Muscle layer of colon (tissue), 2 donors: ENCODE results near the gene PGPEP1.
A peak's percentile ranks its signal among the peaks of the same experiment; 100 is the strongest.

Source experiments
- H3K27ac ChIP-seq: one replicate; pipeline ENCODE4 v1.7.0; 2013; ENCODE audit warnings: low read depth, mild to moderate bottlenecking, low read length, moderate library complexity
- H3K27me3 ChIP-seq, 2 donors: one replicate each; pipeline ENCODE4 v1.7.0; 2013; ENCODE audit warnings: low read length in 2 of 2, mild to moderate bottlenecking in 2 of 2; ENCODE audit not compliant: insufficient read depth in 2 of 2, control insufficient read depth in 1 of 2
- H3K36me3 ChIP-seq: one replicate; pipeline ENCODE4 v1.7.0; 2013; ENCODE audit warnings: mild to moderate bottlenecking, low read length; ENCODE audit not compliant: insufficient read depth
- H3K4me1 ChIP-seq: one replicate; pipeline ENCODE4 v1.7.0; 2013; ENCODE audit warnings: mild to moderate bottlenecking, low read length; ENCODE audit not compliant: insufficient read depth
- H3K4me3 ChIP-seq, 2 donors: one replicate each; pipeline ENCODE4 v1.7.0; 2013; ENCODE audit warnings: low read length in 2 of 2, low read depth in 1 of 2, mild to moderate bottlenecking in 1 of 2, moderate library complexity in 1 of 2
- H3K9ac ChIP-seq: one replicate; pipeline ENCODE4 v1.7.0; 2013; ENCODE audit warnings: low read length
- H3K9me3 ChIP-seq: one replicate; pipeline ENCODE4 v1.7.0; 2013; ENCODE audit warnings: mild to moderate bottlenecking, low read length
- donor health status: abdominal sarcoma.
- donor health status: Adenocarcinoma of cecum.

The PGPEP1 gene

DNA sequence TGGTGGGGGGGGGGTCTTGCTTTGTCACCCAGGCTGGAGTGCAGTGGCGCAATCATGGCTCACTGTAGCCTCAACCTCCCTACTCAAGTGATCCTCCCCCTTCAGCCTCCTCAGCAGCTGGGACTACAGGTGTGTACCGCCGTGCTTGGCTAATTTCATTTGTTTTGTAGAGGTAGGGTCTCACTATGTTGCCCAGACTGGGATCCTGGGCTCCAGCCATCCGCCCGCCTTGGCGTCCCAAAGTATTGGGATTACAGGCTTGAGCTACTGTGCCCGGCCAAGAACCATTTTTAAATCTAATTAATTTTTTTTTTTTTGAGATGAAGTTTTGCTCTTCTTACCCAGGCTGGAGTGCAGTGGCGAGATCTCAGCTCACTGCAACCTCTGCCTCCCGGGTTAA is 40.7 kb upstream of the PGPEP1 start:
- H3K4me1 ChIP-seq: peaks cover 25% of the 10 kb centered on the region
- no peak overlapping the region for H3K4me3 ChIP-seq
- H3K27ac ChIP-seq: no peak overlapping the region
- H3K9me3 ChIP-seq: no peaks in the 10 kb centered on the region
- H3K27me3 ChIP-seq: no peaks in the 10 kb centered on the region
- H3K9ac ChIP-seq: no peak overlapping the region
- no peaks in the 10 kb centered on the region for H3K36me3 ChIP-seq

- Histone ChIP-seq H3K9ac (no peak overlapping the region), H3K4me1 (peaks cover 40% of the 10 kb centered on the region), H3K36me3 (no peaks in the 10 kb centered on the region), H3K27ac (no peak overlapping the region), H3K4me3 (no peak overlapping the region), H3K27me3 (no peaks in the 10 kb centered on the region), H3K9me3 (no peaks in the 10 kb centered on the region)
These were observed 39.3 kb upstream of the PGPEP1 start for GRCh38 chr19:18300930-18301717.

GRCh38 chr19:18301718-18302111 is 38.7 kb upstream of the PGPEP1 start:
- no peaks in the 10 kb centered on the region for H3K27me3 ChIP-seq
- no peak overlapping the region for H3K9ac ChIP-seq
- peaks cover 43% of the 10 kb centered on the region for H3K4me1 ChIP-seq
- H3K27ac ChIP-seq: no peak overlapping the region
- no peaks in the 10 kb centered on the region for H3K36me3 ChIP-seq
- no peaks in the 10 kb centered on the region for H3K9me3 ChIP-seq
- H3K4me3 ChIP-seq: no peak overlapping the region

- Histone ChIP-seq H3K9ac (peak overlapping the region; percentile 92), H3K27ac (peak overlapping the region; percentile 94), H3K36me3 (peaks cover 3% of the 10 kb centered on the region), H3K27me3 (no peaks in the 10 kb centered on the region), H3K4me1 (peaks cover 43% of the 10 kb centered on the region), H3K4me3 (no peak overlapping the region), H3K9me3 (no peaks in the 10 kb centered on the region)
These were observed 36.3 kb upstream of the PGPEP1 start for GRCh38 chr19:18304208-18304457.

- H3K36me3 ChIP-seq: peaks cover 6% of the 10 kb centered on the region
- no peaks in the 10 kb centered on the region for H3K27me3 ChIP-seq
- no peaks in the 10 kb centered on the region for H3K9me3 ChIP-seq
- peaks cover 43% of the 10 kb centered on the region for H3K4me1 ChIP-seq
- peak overlapping the region; percentile 92 for H3K9ac ChIP-seq
- H3K27ac ChIP-seq: peak overlapping the region; percentile 94
- peak overlapping the region; percentile 0 to 54 for H3K4me3 ChIP-seq
These were observed 35.7 kb upstream of the PGPEP1 start for GRCh38 chr19:18304458-18305310.

DNA sequence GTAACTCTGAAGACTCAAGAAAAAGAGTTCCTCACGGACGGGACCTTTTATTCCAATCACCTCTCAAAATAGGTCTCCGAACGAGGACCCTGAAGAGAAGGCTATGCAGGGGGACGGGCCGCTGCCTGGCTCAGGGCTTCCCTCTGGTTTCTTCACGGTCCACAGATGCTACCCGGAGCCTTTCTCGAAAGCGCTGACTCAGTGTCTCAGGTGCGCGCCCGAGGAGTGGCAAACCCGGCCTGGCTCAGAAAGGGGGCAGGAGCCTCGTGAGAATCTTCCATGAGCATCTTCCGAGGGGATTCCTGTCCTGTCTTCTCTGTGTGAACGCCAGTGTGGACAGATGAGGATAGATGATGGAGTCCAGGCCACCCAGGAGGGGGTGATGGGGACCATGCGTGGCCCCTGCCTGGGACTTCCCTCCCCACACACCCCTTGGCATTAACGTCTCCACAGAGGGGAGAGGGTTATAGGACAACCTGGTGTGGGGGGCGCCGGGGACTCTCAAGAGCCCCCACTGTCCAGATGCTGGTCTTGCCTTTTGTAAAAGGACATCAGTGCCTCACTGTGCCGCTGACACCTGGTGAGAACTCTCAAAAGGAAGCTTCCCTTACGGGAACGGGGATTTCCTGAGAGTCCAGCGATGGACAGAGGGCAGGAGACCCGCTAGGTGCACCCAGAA is 34.0 kb upstream of the PGPEP1 start:
- no peak overlapping the region for H3K4me3 ChIP-seq
- H3K27me3 ChIP-seq: no peaks in the 10 kb centered on the region
- H3K9ac ChIP-seq: no peak overlapping the region
- H3K27ac ChIP-seq: peak overlapping the region; percentile 94
- H3K4me1 ChIP-seq: peaks cover 37% of the 10 kb centered on the region
- H3K9me3 ChIP-seq: no peaks in the 10 kb centered on the region
- peaks cover 9% of the 10 kb centered on the region for H3K36me3 ChIP-seq

GRCh38 chr19:18306888-18307260 is 33.5 kb upstream of the PGPEP1 start:
- H3K4me1 ChIP-seq: peaks cover 33% of the 10 kb centered on the region
- no peak overlapping the region for H3K27ac ChIP-seq
- H3K9ac ChIP-seq: no peak overlapping the region

DNA sequence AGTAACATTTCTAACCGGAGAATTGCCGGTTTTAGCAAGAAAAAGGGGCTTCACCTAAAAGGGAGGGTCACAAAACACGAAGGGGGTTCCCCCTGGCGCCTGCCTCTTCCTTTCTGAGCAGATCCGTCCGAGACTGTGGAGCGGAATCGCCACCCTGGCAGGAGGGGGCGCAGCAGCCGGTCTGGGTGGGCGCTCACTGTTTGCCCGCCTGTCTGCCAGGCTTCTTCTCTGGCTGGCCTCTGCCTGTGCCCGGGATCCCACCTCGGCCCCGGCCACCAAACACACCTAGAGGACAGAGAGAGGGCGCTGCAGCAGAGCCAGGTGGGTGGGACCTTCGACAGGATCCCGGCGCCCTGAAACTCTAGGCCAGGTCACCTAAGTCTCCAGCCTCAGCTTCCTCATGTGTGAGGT is 33.1 kb upstream of the PGPEP1 start:
- H3K9ac ChIP-seq: no peak overlapping the region
- H3K4me3 ChIP-seq: no peak overlapping the region
- no peaks in the 10 kb centered on the region for H3K9me3 ChIP-seq
- no peak overlapping the region for H3K27ac ChIP-seq
- no peaks in the 10 kb centered on the region for H3K27me3 ChIP-seq
- peaks cover 33% of the 10 kb centered on the region for H3K4me1 ChIP-seq
- H3K36me3 ChIP-seq: peaks cover 16% of the 10 kb centered on the region

More at GRCh38 chr19:18306888-18307260, 33.5 kb upstream of the PGPEP1 start:
- H3K36me3 ChIP-seq: peaks cover 12% of the 10 kb centered on the region
- H3K4me3 ChIP-seq: no peak overlapping the region
- H3K27me3 ChIP-seq: no peaks in the 10 kb centered on the region
- no peaks in the 10 kb centered on the region for H3K9me3 ChIP-seq

- Histone ChIP-seq H3K9me3 (no peaks in the 10 kb centered on the region), H3K27ac (no peak overlapping the region), H3K36me3 (peaks cover 22% of the 10 kb centered on the region), H3K27me3 (no peaks in the 10 kb centered on the region), H3K4me3 (no peak overlapping the region), H3K4me1 (peaks cover 31% of the 10 kb centered on the region), H3K9ac (no peak overlapping the region)
These were observed 32.1 kb upstream of the PGPEP1 start for GRCh38 chr19:18308051-18308947.

DNA sequence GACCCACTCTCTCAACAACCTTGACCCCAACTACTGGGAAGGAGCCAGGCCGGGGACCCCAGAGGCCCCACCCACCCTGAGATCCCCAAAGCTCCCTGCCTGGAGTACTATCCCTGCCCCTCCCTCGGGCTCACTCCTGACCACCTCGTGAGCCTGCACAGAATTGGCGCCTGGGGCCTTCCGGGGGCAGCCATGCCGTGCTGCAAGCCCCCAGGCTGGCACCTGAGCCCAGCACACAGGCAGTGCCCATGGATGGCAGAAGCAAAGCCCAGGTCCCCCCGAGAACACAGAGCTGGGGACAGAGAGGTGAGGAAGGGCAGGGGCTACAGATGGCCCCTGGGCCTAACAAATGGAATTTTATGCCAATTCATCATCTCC is 31.5 kb upstream of the PGPEP1 start:
- no peaks in the 10 kb centered on the region for H3K9me3 ChIP-seq
- no peak overlapping the region for H3K4me3 ChIP-seq
- peaks cover 24% of the 10 kb centered on the region for H3K4me1 ChIP-seq
- no peak overlapping the region for H3K27ac ChIP-seq
- no peak overlapping the region for H3K9ac ChIP-seq
- H3K27me3 ChIP-seq: no peaks in the 10 kb centered on the region
- peaks cover 22% of the 10 kb centered on the region for H3K36me3 ChIP-seq
